Activated CD8-positive, alpha-beta memory T cell treated with anti-CD3 and anti-CD28 coated beads, Interleukin-2, amount 50 U/mL, for 1 hour (primary cell): Measurements from ENCODE around the gene SRPK3.

Source experiments
- DNase-seq: peaks from one replicate; pipeline ENCODE4 v3.0.0-alpha.2; 2020; ENCODE audit errors: extremely low read depth

Gene SRPK3

DNA sequence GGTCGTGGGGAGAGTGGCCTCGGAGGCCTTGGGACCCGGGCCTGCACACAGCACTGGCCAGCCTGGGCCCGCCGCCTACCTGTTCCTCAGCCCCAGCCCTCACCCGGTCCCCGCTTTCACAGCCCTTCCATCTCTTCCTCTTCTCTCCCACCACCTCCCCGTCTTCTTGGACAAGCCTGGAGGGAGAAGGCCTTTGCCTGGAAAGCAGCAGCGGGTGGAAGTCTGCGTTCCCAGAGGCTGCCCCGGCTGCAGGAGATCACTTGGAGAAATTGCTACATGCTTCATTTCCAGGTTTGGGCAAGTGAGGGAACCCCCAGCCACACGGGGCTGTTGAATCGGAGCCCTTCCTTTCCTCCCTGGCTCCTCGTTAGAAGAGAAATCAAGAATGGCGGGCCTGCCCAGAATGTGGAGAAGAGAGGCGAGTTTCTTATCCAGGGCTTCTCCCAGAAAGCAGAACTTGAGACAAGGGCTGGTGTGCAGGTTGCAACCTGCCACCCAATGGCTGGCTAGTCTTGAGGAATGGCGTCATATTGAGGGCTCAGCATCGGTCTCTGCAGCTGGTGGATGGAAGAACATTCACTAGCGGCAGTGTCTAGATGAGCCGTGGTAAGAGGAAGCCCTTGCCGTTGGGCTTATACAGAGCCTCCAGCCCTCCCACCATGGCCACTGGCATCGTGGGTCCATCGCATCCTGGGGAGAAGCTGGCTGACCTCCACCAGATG, 50.7 kb downstream of the SRPK3 start:
- DNase-seq = no peak

GRCh38 chrX:153832728-153833127, 51.9 kb downstream of the SRPK3 start:
- DNase-seq = no peak
